HepG2 (cell line): ENCODE results near the gene POLRMT.

ENCODE experiments used
- BRCA1 ChIP-seq: sonication (generic); formaldehyde crosslinking; IDR thresholded peaks from 2 replicates; pipeline ENCODE4 v1.4.0; 2020; ENCODE audit warnings: missing genetic modification reagents
- POLR2A ChIP-seq, 2 experiments: IDR thresholded peaks; 2 replicates each; pipeline ENCODE4 v1.6.1; 2011; ENCODE audit warnings: low read depth in 2 of 2, low read length in 2 of 2, mild to moderate bottlenecking in 1 of 2, moderate library complexity in 1 of 2; ENCODE audit not compliant: insufficient read depth in 1 of 2
- ZNF670 ChIP-seq: sonication (generic); formaldehyde crosslinking; IDR thresholded peaks from 2 replicates; pipeline ENCODE4 v1.8.0; 2022; ENCODE audit warnings: mild to moderate bottlenecking, missing genetic modification reagents, borderline replicate concordance
- TF ChIP-seq, protein P1 (sequence below): sonication (generic); formaldehyde crosslinking; IDR thresholded peaks from 2 replicates; pipeline ENCODE4 v1.5.1; 2020; ENCODE audit warnings: missing genetic modification reagents, mild to moderate bottlenecking, borderline replicate concordance

- no peak for TF ChIP-seq BRCA1 (CRISPR knock-in tag)
- TF ChIP-seq, protein P1, sequence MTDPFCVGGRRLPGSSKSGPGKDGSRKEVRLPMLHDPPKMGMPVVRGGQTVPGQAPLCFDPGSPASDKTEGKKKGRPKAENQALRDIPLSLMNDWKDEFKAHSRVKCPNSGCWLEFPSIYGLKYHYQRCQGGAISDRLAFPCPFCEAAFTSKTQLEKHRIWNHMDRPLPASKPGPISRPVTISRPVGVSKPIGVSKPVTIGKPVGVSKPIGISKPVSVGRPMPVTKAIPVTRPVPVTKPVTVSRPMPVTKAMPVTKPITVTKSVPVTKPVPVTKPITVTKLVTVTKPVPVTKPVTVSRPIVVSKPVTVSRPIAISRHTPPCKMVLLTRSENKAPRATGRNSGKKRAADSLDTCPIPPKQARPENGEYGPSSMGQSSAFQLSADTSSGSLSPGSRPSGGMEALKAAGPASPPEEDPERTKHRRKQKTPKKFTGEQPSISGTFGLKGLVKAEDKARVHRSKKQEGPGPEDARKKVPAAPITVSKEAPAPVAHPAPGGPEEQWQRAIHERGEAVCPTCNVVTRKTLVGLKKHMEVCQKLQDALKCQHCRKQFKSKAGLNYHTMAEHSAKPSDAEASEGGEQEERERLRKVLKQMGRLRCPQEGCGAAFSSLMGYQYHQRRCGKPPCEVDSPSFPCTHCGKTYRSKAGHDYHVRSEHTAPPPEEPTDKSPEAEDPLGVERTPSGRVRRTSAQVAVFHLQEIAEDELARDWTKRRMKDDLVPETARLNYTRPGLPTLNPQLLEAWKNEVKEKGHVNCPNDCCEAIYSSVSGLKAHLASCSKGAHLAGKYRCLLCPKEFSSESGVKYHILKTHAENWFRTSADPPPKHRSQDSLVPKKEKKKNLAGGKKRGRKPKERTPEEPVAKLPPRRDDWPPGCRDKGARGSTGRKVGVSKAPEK: no peak
- no peak for TF ChIP-seq ZNF670 (CRISPR knock-in tag)
- TF ChIP-seq POLR2A (IDR thresholded peaks at IDR 0.05; ENCODE audit: insufficient read depth in 1 of 2, low read depth in 2 of 2, low read length in 2 of 2): no peak
These were observed 15.1 kb downstream of the POLRMT start for GRCh38 chr19:618247-618619.
